ENCODE results near the gene UBIAD1.
"Not testable (repeated sequence)": the region's sequence is repeated elsewhere in the genome, so short reads cannot be mapped to it uniquely, and the experiment has no call there.

The UBIAD1 gene

GRCh38 chr1:11302366-11302765 is 29.4 kb downstream of the UBIAD1 start:
- no peak for DNase-seq (ENCODE audit: extremely low read depth, low read depth)
- TF ChIP-seq CTCF (IDR thresholded peaks at IDR 0.05; ENCODE audit: low read depth, low read length): no peak

- not testable (repeated sequence) for DNase-seq (ENCODE audit: extremely low read depth, low read depth)
Observed at GRCh38 chr1:11305516-11305915, 32.5 kb downstream of the UBIAD1 start.

- no peak for DNase-seq (ENCODE audit: extremely low read depth, low read depth)
- TF ChIP-seq CTCF (IDR thresholded peaks at IDR 0.05; ENCODE audit: low read depth, low read length): no peak
Observed at GRCh38 chr1:11307852-11308251, 34.9 kb downstream of the UBIAD1 start.

GRCh38 chr1:11308699-11309224 is 35.8 kb downstream of the UBIAD1 start:
- no peak for DNase-seq (ENCODE audit: extremely low read depth, low read depth)
- no peak for TF ChIP-seq CTCF (IDR thresholded peaks at IDR 0.05; ENCODE audit: low read depth, low read length)

- TF ChIP-seq CTCF (IDR thresholded peaks at IDR 0.05; ENCODE audit: low read depth, low read length): no peak
- DNase-seq (ENCODE audit: extremely low read depth, low read depth): no peak
Observed at GRCh38 chr1:11309385-11309784, 36.4 kb downstream of the UBIAD1 start.

GRCh38 chr1:11311816-11312755 is 39.1 kb downstream of the UBIAD1 start:
- TF ChIP-seq CTCF (IDR thresholded peaks at IDR 0.05; ENCODE audit: low read depth, low read length): no peak
- no peak for DNase-seq (ENCODE audit: extremely low read depth, low read depth)

GRCh38 chr1:11314959-11315358 is 42.0 kb downstream of the UBIAD1 start:
- no peak for TF ChIP-seq CTCF (IDR thresholded peaks at IDR 0.05; ENCODE audit: low read depth, low read length)

More at GRCh38 chr1:11314959-11315358, 42.0 kb downstream of the UBIAD1 start:
- DNase-seq (ENCODE audit: extremely low read depth, low read depth): no peak
